Measurements from ENCODE around the gene SLC24A3. TPM values are rescaled to one million over a fixed set of nuclear protein-coding genes. Genes with fewer than 3 reads are reported as not detected.
A peak's percentile ranks its signal among the peaks of the same experiment; 100 is the strongest.

The SLC24A3 gene
- total RNA-seq, 4 donors from 2014 or later, result 12.9 to 49.8 (median 27.6) TPM

DNA sequence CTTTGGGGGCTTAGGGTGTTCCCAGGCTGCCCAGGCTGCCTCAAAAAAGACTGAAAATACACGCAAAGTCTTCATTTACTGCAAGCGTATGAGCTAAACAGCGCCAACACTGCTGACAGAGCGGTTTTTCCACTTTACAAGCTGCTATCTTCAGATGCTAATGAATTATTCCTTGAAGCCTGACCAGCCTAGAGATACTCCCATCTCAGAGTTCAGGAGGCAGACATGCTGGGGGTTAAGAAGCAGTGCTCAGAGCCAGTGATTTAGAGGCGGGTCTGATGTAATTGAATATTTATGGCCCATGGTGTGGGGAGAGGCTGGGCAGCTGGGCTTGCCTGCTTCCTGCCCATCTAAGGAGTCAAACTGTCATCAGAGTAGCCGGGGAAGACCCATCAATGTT is 241.4 kb downstream of the SLC24A3 start:
- H3K27me3 ChIP-seq, result no peaks in the 10 kb centered on the region
- peak in 1 of 2 donors; percentile 33 for DNase-seq
- intact Hi-C loops (cut with DNase I; ENCODE audit: low total_unique reads), result no loop called here
- H3K4me1 ChIP-seq, result peaks cover 0 to 4% of the 10 kb centered on the region in 2 donors
- no peak overlapping the region for H3K27ac ChIP-seq
- TF ChIP-seq CTCF (IDR thresholded peaks at IDR 0.05) (no peak), POLR2A (IDR thresholded peaks at IDR 0.05) (no peak)
- no peak overlapping the region for H3K4me3 ChIP-seq
- no peaks in the 10 kb centered on the region for H3K36me3 ChIP-seq
- H3K9me3 ChIP-seq, result no peaks in the 10 kb centered on the region

GRCh38 chr20:19456595-19457395 is 244.4 kb downstream of the SLC24A3 start:
- H3K36me3 ChIP-seq, result no peaks in the 10 kb centered on the region
- TF ChIP-seq CTCF (IDR thresholded peaks at IDR 0.05), result no peak
- TF ChIP-seq POLR2A (IDR thresholded peaks at IDR 0.05), result no peak
- H3K27me3 ChIP-seq, result no peaks in the 10 kb centered on the region
- no peaks in the 10 kb centered on the region for H3K4me1 ChIP-seq
- no peak overlapping the region for H3K27ac ChIP-seq
- intact Hi-C loops (cut with DNase I; ENCODE audit: low total_unique reads), result no loop called here
- H3K4me3 ChIP-seq, result no peak overlapping the region
- H3K9me3 ChIP-seq, result no peaks in the 10 kb centered on the region
- no peak for DNase-seq

DNA sequence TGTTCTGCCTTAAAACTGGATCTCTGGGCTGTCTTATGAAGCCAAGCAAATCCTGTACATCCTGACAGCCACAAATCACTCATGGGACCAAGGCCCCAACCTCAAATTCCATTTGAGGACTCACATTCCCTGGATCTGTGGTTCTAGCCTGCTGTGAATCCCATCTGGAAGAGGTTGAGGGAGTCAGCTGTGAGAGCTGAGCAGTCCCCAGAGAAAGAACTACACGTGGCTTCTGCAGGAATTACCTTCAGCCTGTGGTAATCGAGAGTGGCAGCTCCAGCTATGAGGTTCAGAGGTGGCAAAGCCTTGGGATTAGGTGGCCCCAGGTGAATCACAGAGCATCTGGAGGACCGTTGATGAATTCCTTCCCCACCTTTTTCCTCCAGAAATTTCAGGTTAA is 245.2 kb downstream of the SLC24A3 start:
- H3K4me3 ChIP-seq, result no peak overlapping the region
- intact Hi-C loops (cut with DNase I; ENCODE audit: low total_unique reads), result no loop called here
- TF ChIP-seq POLR2A (IDR thresholded peaks at IDR 0.05), result no peak
- TF ChIP-seq CTCF (IDR thresholded peaks at IDR 0.05), result no peak
- no peak overlapping the region for H3K27ac ChIP-seq
- H3K36me3 ChIP-seq, result no peaks in the 10 kb centered on the region
- H3K4me1 ChIP-seq, result no peaks in the 10 kb centered on the region
- DNase-seq, result no peak
- no peaks in the 10 kb centered on the region for H3K27me3 ChIP-seq
- H3K9me3 ChIP-seq, result no peaks in the 10 kb centered on the region

GRCh38 chr20:19460386-19460785 is 247.9 kb downstream of the SLC24A3 start:
- Histone ChIP-seq H3K27me3 (no peaks in the 10 kb centered on the region), H3K4me1 (no peaks in the 10 kb centered on the region), H3K9me3 (no peaks in the 10 kb centered on the region), H3K36me3 (no peaks in the 10 kb centered on the region), H3K27ac (no peak overlapping the region), H3K4me3 (no peak overlapping the region)
- intact Hi-C loops (cut with DNase I; ENCODE audit: low total_unique reads), result no loop called here
- TF ChIP-seq POLR2A (IDR thresholded peaks at IDR 0.05), result no peak
- TF ChIP-seq CTCF (IDR thresholded peaks at IDR 0.05), result no peak
- DNase-seq, result no peak

- Histone ChIP-seq H3K9me3 (no peaks in the 10 kb centered on the region), H3K27ac (no peak overlapping the region), H3K27me3 (no peaks in the 10 kb centered on the region), H3K36me3 (no peaks in the 10 kb centered on the region), H3K4me1 (no peaks in the 10 kb centered on the region), H3K4me3 (no peak overlapping the region)
- TF ChIP-seq CTCF (IDR thresholded peaks at IDR 0.05) (no peak), POLR2A (IDR thresholded peaks at IDR 0.05) (no peak)
- DNase-seq, result no peak
- intact Hi-C loops (cut with DNase I; ENCODE audit: low total_unique reads), result no loop called here
These were observed 250.0 kb downstream of the SLC24A3 start for GRCh38 chr20:19462491-19462890.
